Duodenal mucosa (tissue), 2 donors: Measurements from ENCODE around the gene MTFP1.

Experiments
- H3K27ac ChIP-seq: one replicate; pipeline ENCODE4 v1.7.0; 2013; ENCODE audit warnings: low read depth, low read length
- H3K27me3 ChIP-seq, 2 donors: one replicate each; pipeline ENCODE4 v1.7.0; 2013; ENCODE audit warnings: low read length in 2 of 2, control low read depth in 1 of 2; ENCODE audit not compliant: insufficient read depth in 2 of 2, control insufficient read depth in 1 of 2
- H3K36me3 ChIP-seq, 2 donors: one replicate each; pipeline ENCODE4 v1.7.0; 2013; ENCODE audit warnings: low read length in 2 of 2, control low read depth in 1 of 2; ENCODE audit not compliant: insufficient read depth in 2 of 2, control insufficient read depth in 1 of 2
- H3K4me1 ChIP-seq, 2 donors: one replicate each; pipeline ENCODE4 v1.7.0; 2013; ENCODE audit warnings: low read length in 2 of 2, control low read depth in 1 of 2; ENCODE audit not compliant: insufficient read depth in 2 of 2, control insufficient read depth in 1 of 2
- H3K4me3 ChIP-seq, 2 donors: one replicate each; pipeline ENCODE4 v1.7.0; 2013; ENCODE audit warnings: low read length in 2 of 2, low read depth in 1 of 2
- H3K9ac ChIP-seq, 2 donors: one replicate each; pipeline ENCODE4 v1.7.0; 2013; ENCODE audit warnings: low read length in 2 of 2, low read depth in 1 of 2
- H3K9me3 ChIP-seq, 2 donors: one replicate each; pipeline ENCODE4 v1.7.0; 2013; ENCODE audit warnings: low read length in 2 of 2, control low read depth in 1 of 2; ENCODE audit not compliant: control insufficient read depth in 1 of 2

MTFP1 gene

GRCh38 chr22:30471616-30472318 is 46.2 kb downstream of the MTFP1 start, which contains the start of gene SEC14L3:
Gene SEC14L3, minus strand, starts transcription at chr22:30472017. Its CDS starts 59 bp downstream, at chr22:30471958.
- Histone ChIP-seq H3K4me3 (no peak within 1 kb of the TSS), H3K4me1 (no peaks in the 10 kb centered on the region), H3K27me3 (peaks cover 6 to 7% of the 10 kb centered on the region in 2 donors), H3K36me3 (no peaks in the 10 kb centered on the region), H3K9ac (no peak within 1 kb of the TSS), H3K9me3 (no peaks in the 10 kb centered on the region), H3K27ac (no peak within 1 kb of the TSS)

DNA sequence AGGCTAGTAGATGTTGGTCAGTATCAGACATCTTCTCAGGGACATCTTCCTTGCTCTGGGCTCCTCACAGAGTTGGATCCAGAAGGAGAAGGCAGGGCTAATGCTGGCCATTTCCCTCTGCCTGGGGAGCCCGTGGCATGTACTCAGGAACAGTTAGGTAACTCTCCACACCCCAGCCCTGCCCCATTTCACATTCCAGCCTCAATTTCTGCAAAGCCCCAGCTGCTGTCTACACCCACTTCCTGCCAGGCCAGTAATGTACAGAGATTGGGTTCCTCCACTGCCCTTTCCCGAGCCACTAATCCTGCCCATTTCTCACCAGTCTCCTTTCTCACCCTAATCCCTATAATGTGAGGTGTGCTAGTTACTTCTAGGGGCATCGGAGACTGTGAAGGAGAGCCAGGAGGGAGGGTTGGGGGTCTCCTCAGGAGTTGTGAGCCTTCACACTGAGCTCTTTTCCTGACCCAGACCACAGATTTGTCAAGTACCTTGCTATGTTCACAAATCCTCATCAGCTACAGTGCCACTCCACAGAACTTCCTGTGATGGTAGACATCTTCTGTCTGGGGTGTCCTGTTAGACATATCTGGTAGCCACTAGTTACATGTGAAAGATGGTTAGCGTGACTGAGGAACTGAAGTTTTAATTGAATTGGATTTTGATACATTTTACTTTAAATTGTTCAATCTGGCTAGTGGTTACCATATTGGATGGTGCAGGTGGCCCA is 47.6 kb downstream of the MTFP1 start:
- no peaks in the 10 kb centered on the region for H3K36me3 ChIP-seq
- peaks cover 6 to 7% of the 10 kb centered on the region in 2 donors for H3K27me3 ChIP-seq

DNA sequence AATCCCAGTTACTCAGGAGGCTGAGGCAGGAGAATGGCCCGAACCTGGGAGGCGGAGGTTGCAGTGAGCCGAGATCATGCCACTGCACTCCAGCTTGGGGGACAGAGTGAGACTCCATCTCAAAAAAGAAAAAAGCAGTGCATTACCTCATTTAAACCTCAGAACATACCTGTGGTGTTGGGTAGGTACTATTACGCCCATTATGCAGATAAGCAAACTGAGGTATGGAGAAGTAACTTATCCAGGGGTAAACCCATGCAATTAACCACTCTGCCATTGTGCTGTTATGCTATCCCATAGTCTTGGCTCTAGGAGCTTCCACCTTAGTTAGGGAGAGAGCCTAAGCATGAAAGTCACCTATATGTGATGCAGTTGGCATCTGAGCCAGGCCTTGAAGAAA is 48.6 kb downstream of the MTFP1 start:
- Histone ChIP-seq H3K4me1 (no peaks in the 10 kb centered on the region), H3K9me3 (no peaks in the 10 kb centered on the region), H3K27me3 (peaks cover 6 to 7% of the 10 kb centered on the region in 2 donors), H3K36me3 (no peaks in the 10 kb centered on the region), H3K9ac (no peak overlapping the region), H3K27ac (no peak overlapping the region), H3K4me3 (no peak overlapping the region)

More for the DNA sequence above, 47.6 kb downstream of the MTFP1 start:
- H3K9me3 ChIP-seq, result no peaks in the 10 kb centered on the region
- no peaks in the 10 kb centered on the region for H3K4me1 ChIP-seq
- H3K27ac ChIP-seq, result no peak overlapping the region
- no peak overlapping the region for H3K9ac ChIP-seq
- no peak overlapping the region for H3K4me3 ChIP-seq

DNA sequence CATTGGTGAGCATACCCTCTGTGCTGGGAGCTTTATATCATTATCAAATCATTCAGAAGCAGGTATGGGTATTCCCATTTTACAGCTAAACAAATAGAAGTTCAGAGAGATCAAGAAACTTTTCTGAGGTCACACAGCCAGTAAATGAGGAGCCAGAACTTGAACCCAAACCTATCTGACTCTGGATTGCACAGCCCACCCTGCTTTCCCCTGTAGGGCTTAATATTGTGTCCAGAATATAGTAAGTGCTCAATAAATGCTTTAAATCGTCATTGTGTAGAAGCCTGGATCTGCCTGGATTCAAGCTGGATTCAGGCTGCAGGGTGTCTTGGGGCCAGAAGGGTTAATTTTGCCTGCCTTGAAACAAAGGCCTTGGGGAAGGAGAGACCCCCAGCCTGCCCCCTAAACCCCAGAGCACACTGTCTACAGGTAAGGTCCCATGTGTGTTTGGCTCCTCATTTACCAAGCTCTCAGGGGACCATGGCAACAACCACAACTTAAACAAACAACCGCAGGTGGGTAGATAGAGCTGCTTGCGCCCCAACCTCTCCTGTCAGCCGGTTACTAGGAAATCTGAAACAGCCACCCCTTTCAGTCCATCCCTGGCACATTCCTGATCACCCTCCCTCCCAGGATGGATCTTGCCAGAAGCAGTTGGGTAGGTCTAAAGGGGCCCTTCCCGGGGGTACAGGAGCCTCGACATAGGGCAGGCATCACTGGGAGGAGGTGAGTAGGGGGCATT is 49.3 kb downstream of the MTFP1 start:
- Histone ChIP-seq H3K27ac (no peak overlapping the region), H3K4me3 (no peak overlapping the region), H3K9ac (no peak overlapping the region), H3K36me3 (no peaks in the 10 kb centered on the region), H3K27me3 (peaks cover 6 to 7% of the 10 kb centered on the region in 2 donors), H3K4me1 (no peaks in the 10 kb centered on the region), H3K9me3 (no peaks in the 10 kb centered on the region)
